Breast epithelium (tissue), 4 donors: ENCODE data around the gene EP300. TPM values are rescaled to one million over a fixed set of nuclear protein-coding genes. Genes with fewer than 3 reads are reported as not detected.
"Not testable (repeated sequence)": the region's sequence is repeated elsewhere in the genome, so short reads cannot be mapped to it uniquely, and the experiment has no call there.

Experiments used
- DNase-seq, 2 donors: peaks; one replicate each; pipeline ENCODE4 v3.0.0-alpha.2; 2019; ENCODE audit warnings: low spot score in 2 of 2
- H3K27ac ChIP-seq, 2 donors: fragments of 200-600 bp; sonication (generic) in 1 of 2; one replicate each; pipeline ENCODE4 v1.5.1; 2016 to 2019; ENCODE audit warnings: mild to moderate bottlenecking in 1 of 2
- H3K27me3 ChIP-seq, 2 donors: fragments of 200-600 bp; sonication (generic) in 1 of 2; one replicate each; pipeline versions ENCODE4 v1.5.1 to v1.6.0; 2017 to 2019; ENCODE audit warnings: control low read depth in 1 of 2, mild to moderate bottlenecking in 1 of 2
- H3K36me3 ChIP-seq: fragments of 200-600 bp; one replicate; pipeline ENCODE4 v1.5.1; 2019
- H3K4me1 ChIP-seq, 2 donors: fragments of 200-600 bp; sonication (generic); one replicate each; pipeline ENCODE4 v1.5.1; 2016 to 2019; ENCODE audit warnings: control low read depth in 1 of 2
- H3K4me3 ChIP-seq, 3 donors: fragments of 200-600 bp; sonication (generic); 1 replicate in 2 of 3; 2 replicates in 1 of 3; pipeline ENCODE4 v1.5.1; 2016 to 2019; ENCODE audit warnings: mild to moderate bottlenecking in 3 of 3, moderate library complexity in 2 of 3
- H3K9me3 ChIP-seq, 2 donors: fragments of 200-600 bp; sonication (generic) in 1 of 2; one replicate each; pipeline ENCODE4 v1.5.1; 2016 to 2019; ENCODE audit warnings: control low read depth in 1 of 2
- CTCF ChIP-seq, 3 donors: fragments of 450-650 bp; IDR thresholded peaks; one replicate each; pipeline ENCODE4 v1.5.1; 2016 to 2017; ENCODE audit warnings: antibody characterized with exemption in 3 of 3, mild to moderate bottlenecking in 3 of 3, moderate library complexity in 3 of 3
- POLR2A ChIP-seq: fragments of 450-650 bp; IDR thresholded peaks from one replicate; pipeline ENCODE4 v1.6.1; 2016; ENCODE audit warnings: antibody characterized with exemption, mild to moderate bottlenecking, moderate library complexity
- POLR2AphosphoS5 ChIP-seq, 3 donors: sonication (generic); formaldehyde crosslinking; IDR thresholded peaks; one replicate each; pipeline ENCODE4 v1.6.1; 2017; ENCODE audit warnings: antibody characterized with exemption in 3 of 3
- intact Hi-C: fragments of 100-400 bp; cut with DNase I; formaldehyde crosslinking; loops from one replicate; pipeline ENCODE4 v1.15.1; 2023; ENCODE audit warnings: low total_unique reads
- total RNA-seq, 3 donors: library from RNA; depleted of rRNA; stranded (reverse); fragments of >200 nt; gene quantifications; one replicate each; pipeline ENCODE4 v1.1.0, GENCODE V29; 2016

Gene EP300
- total RNA-seq, 3 donors from 2014 or later: 50.5 to 118 (median 56.2) TPM

GRCh38 chr22:41128606-41129005 is 36.2 kb downstream of the EP300 start:
- Histone ChIP-seq H3K4me3 (no peak overlapping the region), H3K36me3 (peaks cover 7% of the 10 kb centered on the region), H3K27me3 (no peaks in the 10 kb centered on the region), H3K27ac (no peak overlapping the region), H3K4me1 (no peaks in the 10 kb centered on the region), H3K9me3 (no peaks in the 10 kb centered on the region)
- intact Hi-C loops: no loop called here
- DNase-seq: no peak
- TF ChIP-seq POLR2AphosphoS5 (IDR thresholded peaks at IDR 0.05) (no peak), CTCF (IDR thresholded peaks at IDR 0.05) (no peak), POLR2A (no peak)

- Histone ChIP-seq H3K36me3 (peaks cover 7% of the 10 kb centered on the region), H3K27ac (no peak overlapping the region), H3K4me3 (no peak overlapping the region), H3K27me3 (no peaks in the 10 kb centered on the region), H3K4me1 (no peaks in the 10 kb centered on the region), H3K9me3 (no peaks in the 10 kb centered on the region)
- intact Hi-C loops: no loop called here
- TF ChIP-seq POLR2AphosphoS5 (IDR thresholded peaks at IDR 0.05): no peak
- DNase-seq: no peak
These were observed 40.2 kb downstream of the EP300 start for GRCh38 chr22:41132550-41132949.

- peaks cover 15% of the 10 kb centered on the region for H3K36me3 ChIP-seq
- no peak for TF ChIP-seq POLR2A
- TF ChIP-seq CTCF (IDR thresholded peaks at IDR 0.05): no peak
- TF ChIP-seq POLR2AphosphoS5 (IDR thresholded peaks at IDR 0.05): no peak
- DNase-seq: no peak
- H3K27me3 ChIP-seq: no peaks in the 10 kb centered on the region
- intact Hi-C loops: no loop called here
- no peak overlapping the region for H3K4me3 ChIP-seq
- no peaks in the 10 kb centered on the region for H3K4me1 ChIP-seq
- H3K27ac ChIP-seq: no peak overlapping the region
- H3K9me3 ChIP-seq: no peaks in the 10 kb centered on the region
These were observed 48.1 kb downstream of the EP300 start for GRCh38 chr22:41140365-41140957.

- H3K4me3 ChIP-seq, H3K4me1 ChIP-seq, H3K9me3 ChIP-seq, H3K27me3 ChIP-seq, intact Hi-C loops, H3K27ac ChIP-seq, DNase-seq: not testable (repeated sequence)
- H3K36me3 ChIP-seq: peaks cover 27% of the 10 kb centered on the region
These were observed 53.5 kb downstream of the EP300 start for GRCh38 chr22:41145921-41146320.

- Histone ChIP-seq H3K4me1 (no peaks in the 10 kb centered on the region), H3K4me3 (no peak overlapping the region), H3K36me3 (peaks cover 25% of the 10 kb centered on the region), H3K27me3 (no peaks in the 10 kb centered on the region), H3K27ac (no peak overlapping the region), H3K9me3 (no peaks in the 10 kb centered on the region)
- no peak for TF ChIP-seq POLR2AphosphoS5 (IDR thresholded peaks at IDR 0.05)
- no peak for TF ChIP-seq CTCF (IDR thresholded peaks at IDR 0.05)
- no peak for TF ChIP-seq POLR2A
- intact Hi-C loops: no loop called here
- no peak for DNase-seq
These were observed 54.2 kb downstream of the EP300 start for GRCh38 chr22:41146573-41146972.

DNA sequence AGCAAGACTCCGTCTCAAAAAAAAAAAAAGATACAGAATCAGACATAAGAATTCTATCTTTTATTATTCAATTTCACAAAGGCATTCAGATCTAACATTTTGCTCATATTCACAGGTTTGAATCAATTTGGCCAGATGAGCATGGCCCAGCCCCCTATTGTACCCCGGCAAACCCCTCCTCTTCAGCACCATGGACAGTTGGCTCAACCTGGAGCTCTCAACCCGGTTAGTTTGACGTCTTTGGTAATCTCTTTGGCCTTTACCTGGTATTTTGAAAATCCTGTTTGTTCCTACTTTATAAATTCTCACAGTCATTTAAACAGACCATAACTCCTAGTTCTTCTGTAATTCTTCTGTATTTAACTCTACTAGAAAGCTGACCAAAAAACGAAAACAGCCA is 55.3 kb downstream of the EP300 start:
- Histone ChIP-seq H3K4me3 (no peak overlapping the region), H3K36me3 (peaks cover 24% of the 10 kb centered on the region), H3K4me1 (no peaks in the 10 kb centered on the region), H3K27ac (no peak overlapping the region), H3K9me3 (no peaks in the 10 kb centered on the region), H3K27me3 (no peaks in the 10 kb centered on the region)
- TF ChIP-seq POLR2A (no peak), CTCF (IDR thresholded peaks at IDR 0.05) (no peak), POLR2AphosphoS5 (IDR thresholded peaks at IDR 0.05) (no peak)
- DNase-seq: no peak
- intact Hi-C loops: no loop called here
